ENCODE results near the gene DENND1B.

DNA sequence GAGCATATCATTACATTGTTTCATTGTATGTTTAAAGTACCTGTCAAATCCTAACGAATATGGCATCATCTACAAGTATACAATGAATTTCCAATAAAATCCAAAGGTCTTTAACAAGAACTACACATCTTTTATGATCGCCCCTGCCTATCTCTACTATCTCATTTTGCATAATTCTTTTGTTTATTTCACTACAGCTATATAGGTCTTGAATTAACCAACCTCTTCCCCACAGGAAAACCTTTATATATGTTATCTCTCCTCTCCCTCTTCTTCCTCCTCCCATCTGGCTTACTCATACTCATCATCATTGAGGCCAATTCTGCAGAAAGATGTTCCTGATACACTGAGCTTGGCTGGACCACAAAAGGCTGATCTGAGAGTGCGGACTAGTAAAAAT, 175.5 kb downstream of the DENND1B start:
- TF ChIP-seq EZH2 (IDR thresholded peaks at IDR 0.05; ENCODE audit: insufficient read depth, poor library complexity, severe bottlenecking) (no peak), EZH2phosphoT487 (IDR thresholded peaks at IDR 0.05; ENCODE audit: insufficient read depth, low read depth) (no peak)
